Left kidney (tissue), 2 donors: ENCODE data around the gene CIDEC. TPM values are rescaled to one million over a fixed set of nuclear protein-coding genes. Genes with fewer than 3 reads are reported as not detected.
"Not testable (repeated sequence)": the region's sequence is repeated elsewhere in the genome, so short reads cannot be mapped to it uniquely, and the experiment has no call there.

Experiments
- DNase-seq: peaks from one replicate; pipeline ENCODE4 v3.0.0-alpha.2; 2013
- polyA plus RNA-seq: library from polyadenylated mRNA; unstranded; fragments of 120-200 nt; gene quantifications from one replicate; pipeline ENCODE4 v1.2.1, GENCODE V29; 2013; ENCODE audit not compliant: insufficient read length

Gene CIDEC
- polyA plus RNA-seq, 1 donor: not detected

DNA sequence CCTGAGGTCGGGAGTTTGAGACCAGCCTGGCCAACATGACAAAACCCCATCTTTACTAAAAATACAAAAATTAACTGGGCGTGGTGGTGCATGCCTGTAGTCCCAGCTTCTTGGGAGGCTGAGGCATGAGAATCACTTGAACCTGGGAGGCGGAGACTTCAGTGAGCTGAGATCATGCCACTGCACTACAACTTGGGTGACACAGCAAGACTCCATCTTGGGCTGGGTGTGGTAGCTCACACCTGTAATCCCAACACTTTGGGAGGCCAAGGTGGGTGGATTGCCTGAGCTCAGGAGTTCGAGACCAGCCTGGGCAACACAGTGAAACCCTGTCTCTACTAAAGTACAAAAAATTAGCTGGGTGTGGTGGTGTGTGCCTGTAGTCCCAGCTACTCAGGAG lies 3.8 kb downstream of the CIDEC start:
- not testable (repeated sequence) for DNase-seq

DNA sequence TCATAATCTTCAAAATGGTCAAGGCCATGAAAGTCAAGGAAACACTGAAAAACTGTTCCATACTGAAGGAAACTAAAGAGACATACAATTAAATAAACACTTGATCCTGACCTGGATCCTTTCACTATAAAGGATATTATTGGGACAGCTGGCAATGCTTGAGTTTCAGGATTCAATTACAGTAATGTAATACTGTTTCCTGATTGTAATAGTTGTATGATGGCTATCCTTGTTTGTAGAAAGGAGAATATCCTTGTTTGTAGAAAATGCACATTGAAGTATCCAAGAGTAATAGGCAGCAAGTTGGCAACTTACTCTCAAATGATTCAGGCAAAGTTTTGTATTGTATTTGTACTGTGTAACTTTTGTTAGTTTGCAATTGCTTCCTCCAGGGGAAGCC lies 4.6 kb downstream of the CIDEC start:
- no peak for DNase-seq

DNA sequence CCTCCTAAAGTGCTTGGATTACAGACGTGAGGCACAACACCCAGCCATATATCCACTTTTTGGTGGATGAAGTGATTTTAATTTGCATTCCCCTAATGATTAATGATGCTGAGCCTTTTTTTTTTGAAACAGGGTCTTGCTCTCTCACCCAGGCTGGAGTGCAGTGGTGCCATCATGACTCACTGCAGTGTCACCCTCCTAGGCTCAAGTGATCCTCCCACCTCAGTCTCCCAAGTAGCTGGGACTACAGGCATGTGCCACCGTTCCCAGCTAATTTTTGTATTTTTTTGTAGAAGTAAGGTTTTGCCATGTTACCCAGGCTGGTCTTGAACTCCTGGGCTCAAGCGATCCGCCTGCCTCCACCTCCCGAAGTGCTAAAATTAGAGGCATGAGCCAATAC lies 8.0 kb downstream of the CIDEC start:
- not testable (repeated sequence) for DNase-seq

DNA sequence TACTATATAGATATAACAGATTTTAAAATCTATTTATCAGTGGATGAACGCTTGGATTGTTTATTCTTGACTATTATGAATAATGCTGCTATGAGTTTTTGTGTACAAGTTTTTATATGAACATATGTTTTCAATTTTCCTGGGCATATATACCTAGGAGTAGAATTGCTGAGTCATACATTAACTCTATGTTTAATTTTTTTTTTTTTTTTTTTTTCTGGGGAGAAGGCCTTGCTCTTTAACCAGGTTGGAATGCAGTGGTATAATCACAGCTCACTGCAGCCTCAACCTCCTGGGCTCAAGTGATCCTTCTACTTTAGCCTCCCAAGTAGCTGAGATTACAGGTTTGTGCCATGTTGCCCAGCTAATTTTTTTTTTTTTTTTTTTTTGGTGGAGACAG lies 9.1 kb downstream of the CIDEC start:
- no peak for DNase-seq

DNA sequence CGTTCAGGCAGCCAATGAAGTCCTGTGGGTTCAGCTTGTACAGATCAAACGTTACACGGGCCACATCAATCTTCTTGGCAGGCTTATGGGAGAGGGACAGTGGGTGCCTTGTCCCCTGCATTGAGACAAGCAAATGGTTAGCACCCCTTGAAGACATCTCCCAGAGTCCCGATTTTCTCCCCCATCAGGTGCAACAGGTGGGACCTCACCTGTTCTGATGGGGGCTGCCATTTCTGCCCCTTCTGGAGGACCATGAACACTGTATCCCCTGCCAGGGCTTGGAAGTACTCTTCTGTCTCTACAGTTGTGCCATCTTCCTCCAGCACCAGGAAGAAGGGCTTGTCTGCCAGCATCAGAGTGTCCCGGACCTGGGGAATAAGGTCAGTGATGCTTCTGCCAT lies 10.1 kb downstream of the CIDEC start:
- DNase-seq: no peak

DNA sequence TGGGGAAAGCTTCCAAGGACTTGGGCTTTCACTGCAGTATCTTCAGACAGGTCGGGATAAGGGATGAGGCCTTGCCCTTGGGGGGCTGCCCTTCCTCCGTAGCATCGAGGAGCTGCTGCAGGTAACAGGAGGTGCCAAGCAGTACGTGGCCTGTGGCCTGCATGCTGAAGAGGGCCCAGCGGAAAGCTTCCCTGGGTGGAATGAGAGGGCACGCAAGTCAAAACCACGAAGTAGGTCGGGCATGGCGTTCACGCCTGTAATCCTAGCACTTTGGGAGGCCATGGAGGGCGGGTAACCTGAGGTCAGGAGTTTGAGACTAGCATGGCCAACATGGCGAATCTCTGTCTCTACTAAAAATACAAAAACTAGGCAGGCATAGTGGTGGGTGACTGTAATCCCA lies 12.9 kb downstream of the CIDEC start:
- no peak for DNase-seq

DNA sequence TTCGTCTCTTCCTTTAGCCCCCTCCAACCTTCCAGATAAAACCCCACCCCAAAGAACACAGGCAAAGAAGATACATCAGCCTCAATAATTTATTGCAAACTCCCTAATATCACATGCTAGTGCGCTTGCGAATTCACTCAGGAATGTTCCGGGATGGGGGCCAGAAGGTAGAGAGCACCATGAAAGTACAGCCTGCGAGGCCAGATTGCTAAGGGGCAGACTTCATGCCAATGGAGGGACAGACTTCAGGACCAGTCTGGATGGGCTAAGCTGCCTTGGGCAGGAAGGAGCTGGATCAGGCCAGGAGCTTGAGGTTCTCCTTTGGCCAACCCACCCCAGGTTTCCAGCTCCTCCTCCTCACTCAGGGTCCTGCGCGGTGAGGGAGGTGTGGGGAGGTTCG lies 13.4 kb downstream of the CIDEC start:
- no peak for DNase-seq

DNA sequence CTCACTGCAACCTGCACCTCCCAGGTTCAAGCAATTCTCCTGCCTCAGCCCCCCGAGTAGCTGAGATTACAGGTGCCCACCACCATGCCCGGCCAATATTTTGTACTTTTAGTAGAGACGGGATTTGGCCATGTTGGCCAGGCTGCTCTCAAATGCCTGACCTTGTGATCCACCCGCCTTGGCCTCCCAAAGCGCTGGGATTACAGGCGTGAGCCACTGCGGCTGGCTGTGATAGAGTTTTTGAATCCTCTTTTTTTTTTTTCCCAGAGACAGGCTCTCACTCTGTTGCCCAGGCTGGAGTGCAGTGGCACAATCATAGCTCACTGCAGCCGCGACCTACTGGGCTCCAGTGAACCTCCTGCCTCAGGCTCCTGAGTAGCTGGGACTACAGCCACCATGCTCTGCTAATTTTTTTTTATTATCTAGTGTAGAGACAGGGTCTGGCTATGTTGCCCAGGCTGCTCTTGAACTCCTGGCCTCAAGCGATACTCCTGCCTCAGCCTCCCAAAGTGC lies 14.9 kb downstream of the CIDEC start:
- not testable (repeated sequence) for DNase-seq

DNA sequence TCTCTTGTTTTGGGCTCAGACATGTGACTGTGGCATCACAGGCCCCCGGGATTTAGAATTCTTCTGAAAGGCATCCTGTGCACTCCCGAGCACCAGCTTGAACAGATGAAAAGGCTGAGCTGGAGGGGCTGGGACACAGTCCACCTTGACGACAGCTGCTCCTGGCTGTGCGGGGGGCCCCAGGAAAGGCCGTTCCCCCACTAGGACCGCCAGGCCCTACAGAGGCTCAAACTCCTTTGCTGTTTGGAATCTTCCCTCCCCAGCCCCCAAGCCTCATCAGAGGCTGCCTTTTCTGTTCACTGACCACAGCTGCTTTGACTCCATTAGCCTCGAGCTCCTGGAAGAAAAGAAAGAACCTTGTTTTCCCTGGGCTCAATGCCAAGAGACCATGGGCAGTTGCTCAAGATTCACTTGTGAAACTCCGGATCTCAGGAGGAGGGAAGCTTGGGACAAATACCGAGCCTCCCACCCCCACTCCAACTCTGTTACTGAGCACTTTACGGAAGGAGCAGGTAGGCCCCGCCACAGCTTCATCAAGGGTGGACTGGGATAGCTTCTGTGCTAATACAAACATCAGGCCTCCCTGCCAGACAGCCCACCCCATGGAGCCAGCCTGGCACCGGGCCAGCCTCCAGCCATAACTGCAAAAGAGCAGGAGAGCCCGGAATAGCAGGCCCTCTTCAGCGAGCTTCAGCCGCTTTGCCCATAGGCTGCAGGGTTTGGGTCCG lies 15.7 kb downstream of the CIDEC start:
- DNase-seq: peak; percentile 60

DNA sequence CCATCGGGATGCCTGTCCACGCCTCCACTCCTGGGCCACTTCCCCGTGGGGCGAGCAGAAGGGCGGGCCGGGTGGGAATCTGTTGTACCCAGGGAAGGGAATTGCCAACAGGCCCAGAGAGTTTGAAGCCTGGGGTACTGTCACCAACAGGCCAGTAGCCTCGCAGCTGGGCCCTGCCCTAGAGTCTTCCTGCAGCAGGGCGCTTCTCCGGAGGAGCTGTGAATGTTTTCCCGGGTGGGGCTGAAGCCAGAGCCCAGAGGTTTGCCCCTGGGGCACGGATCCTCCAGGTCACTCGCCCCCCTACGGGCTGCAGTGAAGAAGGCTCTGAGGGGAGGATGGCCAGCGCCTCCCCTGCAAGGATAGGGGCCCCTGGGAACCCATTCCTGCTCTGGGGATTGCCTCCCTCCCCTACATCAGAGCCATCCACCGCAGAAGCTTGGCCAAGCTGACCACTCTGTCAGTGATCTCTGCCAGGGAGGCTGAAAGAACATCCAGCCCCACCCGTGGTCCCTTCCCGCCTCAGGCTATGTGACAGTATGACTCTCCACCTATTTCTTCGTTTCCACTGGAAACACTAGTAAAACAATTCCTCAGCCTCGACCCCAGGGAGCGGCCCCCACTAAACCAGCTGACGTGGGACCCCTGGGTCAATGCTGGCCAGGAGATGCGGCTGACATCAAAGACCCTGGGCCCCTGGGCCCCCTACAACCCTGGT lies 16.8 kb downstream of the CIDEC start:
- no peak for DNase-seq

DNA sequence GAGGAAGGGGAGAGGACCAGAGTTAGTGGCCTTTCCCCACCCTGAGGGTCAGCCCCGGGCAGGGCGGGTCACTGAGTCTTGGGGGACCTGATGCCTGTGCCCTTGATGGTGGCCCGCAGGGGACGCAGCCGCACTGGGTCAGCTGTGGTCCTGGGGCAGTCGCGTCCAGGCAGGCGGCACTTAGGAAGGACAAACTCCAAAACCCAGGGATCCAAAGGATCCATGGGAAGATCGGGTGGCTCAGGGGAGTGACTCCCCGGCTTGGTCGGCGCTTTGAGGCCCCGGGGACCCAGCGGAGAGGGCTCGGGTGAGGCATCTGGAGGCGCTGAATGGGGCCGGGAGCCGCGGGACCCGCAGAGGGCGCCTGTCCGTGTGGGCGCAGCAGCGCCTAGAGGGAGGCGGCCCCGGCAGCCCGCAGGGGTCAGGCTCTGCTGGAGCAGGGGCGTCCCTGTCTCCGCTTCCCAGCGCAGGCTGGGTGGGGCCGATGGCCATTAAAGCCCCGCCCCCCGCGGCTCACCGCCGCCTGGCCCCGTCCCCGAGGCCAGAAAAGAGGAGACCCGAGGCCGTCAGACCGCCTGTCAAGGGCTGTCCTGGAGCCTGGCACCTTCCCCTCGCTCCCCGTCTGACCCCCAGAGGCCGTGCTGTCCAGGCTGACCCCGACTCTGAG lies 17.5 kb downstream of the CIDEC start:
- DNase-seq: peak; percentile 48

DNA sequence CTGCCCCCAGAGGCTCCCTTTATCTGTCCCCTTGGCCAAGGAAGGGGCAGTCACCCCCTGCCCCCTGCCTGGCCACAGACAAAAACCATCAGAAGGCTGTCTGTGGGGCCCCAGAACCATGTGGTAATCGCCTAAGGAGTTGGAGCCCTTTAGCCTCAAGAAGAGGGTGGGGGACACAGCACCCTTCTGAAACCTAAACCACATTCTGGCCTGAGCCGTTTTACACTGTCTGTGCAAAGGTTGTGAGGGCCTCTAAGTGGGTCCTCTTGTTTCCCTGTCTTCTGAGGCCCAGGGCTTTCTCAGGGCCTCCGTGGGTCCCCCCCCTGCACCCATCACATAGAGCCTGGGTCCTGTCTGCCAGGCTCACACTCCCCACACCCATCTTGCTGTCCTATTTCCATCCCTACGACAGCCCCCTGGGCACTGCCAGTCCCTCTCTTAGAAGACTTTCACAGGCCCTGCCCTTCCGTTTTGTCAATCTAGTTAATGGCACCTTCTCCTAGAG lies 18.4 kb downstream of the CIDEC start:
- DNase-seq: no peak

DNA sequence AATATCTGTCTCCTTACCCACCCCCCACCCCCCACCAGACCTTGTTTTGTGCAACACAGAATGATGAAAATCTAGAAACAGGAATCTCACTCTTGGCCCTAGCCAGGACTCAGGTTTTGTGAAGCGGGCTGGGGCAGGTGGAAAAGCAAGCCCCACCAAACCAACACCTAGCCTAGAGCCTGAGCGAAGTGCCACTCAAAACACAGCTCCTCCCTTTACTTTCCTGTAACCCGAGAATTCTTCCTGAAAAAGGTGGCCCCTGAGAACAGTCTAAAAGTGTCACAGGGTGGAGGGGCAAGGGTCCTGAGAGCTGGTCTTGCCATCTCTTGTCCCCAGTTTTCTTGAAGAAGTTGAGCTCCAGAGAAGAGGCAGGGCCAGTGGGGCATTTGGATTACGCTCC lies 18.9 kb downstream of the CIDEC start:
- no peak for DNase-seq

DNA sequence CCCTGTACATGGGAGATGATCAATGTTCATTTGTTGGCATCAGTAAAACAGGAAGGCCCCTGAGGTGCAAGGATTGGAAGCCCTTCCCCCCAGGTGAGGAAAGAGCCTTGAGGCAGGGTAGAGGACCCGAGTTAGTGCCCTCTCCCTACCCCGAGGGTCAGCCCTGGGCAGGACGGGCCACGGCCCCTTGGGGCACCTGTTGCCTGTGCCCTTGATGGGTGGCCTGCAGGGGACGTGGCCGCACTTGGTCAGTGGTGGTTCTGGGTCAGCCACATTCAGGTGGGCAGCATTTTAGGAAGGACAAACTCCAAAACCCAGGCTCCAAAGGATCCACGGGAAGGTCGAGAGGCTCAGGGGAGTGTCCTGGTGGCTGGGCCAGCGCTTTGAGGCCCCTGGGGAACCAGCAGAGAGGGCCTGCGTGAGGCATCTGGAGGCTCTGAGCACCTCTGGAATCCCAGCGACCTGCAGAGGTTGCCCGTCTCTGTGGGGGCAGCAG lies 20.5 kb downstream of the CIDEC start:
- no peak for DNase-seq

DNA sequence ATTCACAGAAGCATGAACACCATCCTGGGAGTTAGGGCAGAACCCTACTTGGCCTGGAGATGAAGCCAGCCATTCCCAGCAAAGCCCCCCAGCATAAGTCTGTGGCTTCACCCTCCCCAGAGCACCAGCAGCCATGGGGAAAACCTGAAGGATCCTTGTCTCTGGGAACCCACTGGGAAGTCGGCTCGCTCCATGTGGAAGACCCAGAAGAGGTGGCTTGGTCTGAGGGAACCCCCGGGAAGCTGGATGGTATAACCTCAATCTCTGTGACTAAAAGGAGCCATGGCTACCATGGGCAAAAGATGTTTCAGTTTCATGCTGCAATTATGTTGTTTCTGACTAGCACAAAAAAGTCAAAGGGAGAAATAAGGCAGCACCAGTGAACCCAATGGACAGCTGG lies 24.5 kb downstream of the CIDEC start:
- no peak for DNase-seq

DNA sequence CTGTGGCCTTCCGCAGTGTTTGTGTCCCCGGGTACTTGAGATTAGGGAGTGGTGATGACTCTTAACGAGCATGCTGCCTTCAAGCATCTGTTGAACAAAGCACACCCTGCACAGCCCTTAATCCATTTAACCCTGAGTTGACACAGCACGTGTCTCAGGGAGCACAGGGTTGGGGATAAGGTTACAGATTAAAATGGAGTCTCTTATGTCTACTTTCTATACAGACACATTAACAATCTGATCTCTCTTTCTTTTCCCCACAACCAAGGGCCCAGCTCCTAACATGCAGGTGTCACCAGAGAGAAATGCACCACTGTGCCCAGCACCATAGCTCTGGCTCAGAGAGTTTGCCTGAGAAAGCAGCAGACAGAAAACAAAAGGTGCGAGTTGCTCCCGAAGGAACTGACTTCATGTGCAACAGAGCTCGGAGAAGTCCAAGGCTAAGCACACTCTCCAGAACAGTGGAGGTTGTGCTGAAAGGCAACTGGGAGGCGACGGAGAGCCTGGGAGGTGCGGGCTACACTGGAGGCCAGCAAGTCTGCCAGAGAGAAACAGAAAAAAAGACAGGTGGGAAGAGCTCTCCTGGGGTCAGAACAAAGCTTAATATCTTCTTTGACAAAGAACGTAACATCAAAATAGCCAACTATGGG lies 25.6 kb downstream of the CIDEC start:
- not testable (repeated sequence) for DNase-seq

DNA sequence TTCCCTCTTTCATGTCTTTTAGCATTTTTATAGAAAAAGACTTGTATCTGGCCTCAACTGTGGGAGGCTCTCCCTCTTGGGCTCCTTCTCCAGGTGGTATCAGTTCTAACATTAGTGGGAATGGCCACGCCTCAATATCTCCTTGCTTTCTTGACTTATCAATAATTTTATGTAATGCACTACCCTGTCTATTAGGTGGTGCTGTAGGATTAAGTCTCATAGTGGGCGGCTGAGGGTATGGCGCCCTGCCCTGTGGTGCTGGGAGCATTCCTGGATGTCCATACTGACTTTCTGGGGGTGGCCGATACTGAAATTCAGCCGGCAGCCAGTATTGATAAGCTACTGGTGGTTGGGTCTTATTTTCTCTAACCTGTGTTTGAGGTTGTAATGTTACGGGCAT lies 27.5 kb downstream of the CIDEC start:
- no peak for DNase-seq

DNA sequence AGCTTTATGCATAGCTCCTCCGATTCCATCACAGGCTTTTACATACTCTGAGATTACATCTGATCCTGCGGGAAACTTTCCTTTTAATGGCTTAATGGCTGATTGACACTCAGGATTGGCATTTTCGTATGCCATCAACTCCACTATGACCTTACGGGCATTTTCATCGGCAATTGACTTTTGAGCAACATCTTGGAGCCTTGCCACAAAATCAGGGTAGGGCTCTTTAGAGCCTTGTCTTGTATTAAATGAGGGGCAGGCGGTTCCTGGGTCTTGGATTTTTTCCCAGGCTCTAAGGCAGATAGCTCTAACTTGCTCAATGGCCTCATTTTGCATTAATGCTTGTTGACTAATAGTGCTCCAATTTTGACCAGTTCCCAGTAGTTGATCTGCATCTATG lies 28.1 kb downstream of the CIDEC start:
- DNase-seq: not testable (repeated sequence)

DNA sequence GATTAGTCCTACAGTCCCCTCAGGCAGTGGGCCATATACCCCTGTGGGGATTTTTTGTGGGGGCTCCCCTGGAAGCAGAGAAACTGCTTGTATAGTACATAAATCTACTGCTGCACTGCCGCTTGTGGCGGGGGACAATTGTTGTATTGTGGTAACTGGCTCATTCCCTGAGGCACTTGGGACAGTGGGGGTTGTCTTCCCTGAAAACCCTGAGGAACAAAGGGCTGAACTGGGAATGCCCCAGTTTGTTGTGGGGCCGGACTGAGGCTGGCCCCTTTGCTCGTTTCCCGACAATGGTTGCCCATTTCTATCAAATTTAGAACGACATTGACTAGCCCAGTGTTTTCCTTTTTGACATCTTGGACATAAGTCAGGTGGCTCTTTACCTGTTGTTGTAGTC lies 28.7 kb downstream of the CIDEC start:
- DNase-seq: not testable (repeated sequence)

DNA sequence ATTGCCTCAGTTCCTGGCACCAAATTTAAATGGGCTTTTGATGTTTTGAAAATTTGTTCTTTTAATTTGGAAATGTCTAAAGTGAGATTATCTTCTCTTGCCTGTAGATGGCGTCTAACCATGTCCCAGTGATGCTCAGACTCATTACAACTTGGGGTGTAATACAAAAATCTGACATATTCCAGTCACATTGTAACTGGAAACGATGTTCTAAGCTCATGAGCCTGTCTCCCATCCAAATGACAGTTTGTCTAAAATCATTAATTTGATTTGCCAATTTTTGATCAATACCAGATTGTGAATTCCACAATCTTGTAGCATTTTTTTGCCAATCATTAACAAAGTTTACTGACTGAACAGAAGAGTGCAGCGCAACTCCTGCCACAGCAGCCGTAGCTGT lies 31.2 kb downstream of the CIDEC start:
- DNase-seq: not testable (repeated sequence)

DNA sequence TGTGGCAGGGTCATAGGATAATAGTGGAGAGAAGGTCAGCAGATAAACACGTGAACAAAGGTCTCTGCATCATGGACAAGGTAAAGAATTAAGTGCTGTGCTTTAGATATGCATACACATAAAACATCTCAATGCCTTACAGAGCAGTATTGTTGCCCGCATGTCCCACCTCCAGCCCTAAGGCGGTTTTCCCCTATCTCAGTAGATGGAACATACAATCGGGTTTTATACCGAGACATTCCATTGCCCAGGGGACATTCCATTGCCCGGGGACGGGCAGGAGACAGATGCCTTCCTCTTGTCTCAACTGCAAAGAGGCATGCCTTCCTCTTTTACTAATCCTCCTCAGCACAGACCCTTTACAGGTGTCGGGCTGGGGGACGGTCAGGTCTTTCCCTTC lies 32.2 kb downstream of the CIDEC start:
- not testable (repeated sequence) for DNase-seq

DNA sequence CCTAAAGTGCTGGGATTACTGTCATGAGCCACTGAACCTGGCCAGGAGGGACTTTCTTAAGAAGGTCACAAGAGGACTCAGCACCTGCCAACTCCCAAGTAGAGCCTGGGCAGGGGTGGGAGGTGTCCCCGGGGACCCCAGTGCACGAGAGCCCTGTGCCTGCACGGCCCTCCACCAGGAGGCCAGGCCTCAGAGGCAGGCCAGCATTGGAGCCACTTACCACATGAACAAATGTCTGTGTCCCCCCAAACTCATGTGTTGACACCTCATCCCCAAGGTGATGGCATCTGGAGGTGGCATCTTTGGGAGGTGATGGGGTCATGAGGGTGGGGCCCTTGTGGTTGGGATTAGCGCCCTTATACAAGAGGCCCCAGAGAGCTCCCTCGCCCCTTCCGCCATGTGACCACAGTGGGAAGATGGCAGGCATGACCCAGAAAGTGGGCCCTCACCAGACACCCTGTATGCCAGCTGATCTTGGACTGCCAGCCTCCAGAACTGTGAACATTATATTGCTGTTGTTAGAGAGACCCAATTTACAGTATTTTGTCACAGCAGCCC lies 33.0 kb downstream of the CIDEC start:
- no peak for DNase-seq
